ENCODE data around the gene PELO. TPM values are rescaled to one million over a fixed set of nuclear protein-coding genes. Genes with fewer than 3 reads are reported as not detected.

The PELO gene
- total and polyA plus RNA-seq, 9 of the 15 experiments (the other 6 are each of a cell fraction or from before 2014, with no cell fraction given), result 5.8 to 14.6 (median 9.6) TPM

GRCh38 chr5:52821901-52822300 is 34.2 kb downstream of the PELO start:
- H3K9me1 ChIP-seq (ENCODE audit: control insufficient read depth, insufficient read depth, low read length), result no peaks in the 10 kb centered on the region
- H2AFZ ChIP-seq (ENCODE audit: low read depth, low read length), result no peak overlapping the region
- H3K9me3 ChIP-seq (replicated peaks; ENCODE audit: control insufficient read depth, insufficient read depth, low read depth, low read length), result no peaks in the 10 kb centered on the region
- H3K79me2 ChIP-seq (ENCODE audit: control insufficient read depth, insufficient read depth, low read length), result no peaks in the 10 kb centered on the region
- WGBS (ENCODE audit: insufficient coverage, low coverage, missing lambda C conversion rate), result 0% methylated on average over 1 of the region's 1 CpG
- DNase-seq (ENCODE audit: extremely low read depth in 1 of 4, low spot score in 3 of 4) (no peak), FAIRE-seq (no peak), ATAC-seq (no peak)
- no peak overlapping the region for H3K9ac ChIP-seq (ENCODE audit: insufficient read depth in 1 of 2, low read depth in 2 of 2, low read length in 2 of 2)
- ChIA-PET POLR2A (interaction anchor here (1.6 kb wide), 1 partner anchor 23 kb away, joined by 5 read pairs; no protein-coding TSS in a partner anchor), CTCF (ENCODE audit: low intra/inter-chr PET ratio) (no interaction called here)
- no TSS peak for BruUV-seq (replicated peaks)
- TF ChIP-seq ZNF639 (CRISPR knock-in tag; conservative IDR thresholded peaks at IDR 0.05 in 1 of 2, IDR thresholded peaks at IDR 0.05 in 1 of 2) (no peak), TAF7 (tag; IDR thresholded peaks at IDR 0.05) (no peak), YBX1 (IDR thresholded peaks at IDR 0.05) (no peak)
- no peaks in the 10 kb centered on the region for H3K4me1 ChIP-seq (replicated peaks in 1 of 2; ENCODE audit: control insufficient read depth in 2 of 2, insufficient read depth in 2 of 2, low read length in 2 of 2)
- no peak overlapping the region for H3K4me2 ChIP-seq (ENCODE audit: insufficient read depth, low read length)
- in situ Hi-C loops (cut with MboI) (no loop called here), intact Hi-C loops (cut with micrococcal nuclease) (no loop called here)
- no peaks in the 10 kb centered on the region for H3K36me3 ChIP-seq (ENCODE audit: control insufficient read depth, insufficient read depth, low read length)
- H3K4me3 ChIP-seq, result no peak overlapping the region
- no peak overlapping the region for H3K27ac ChIP-seq (ENCODE audit: extremely low read depth, low read depth, low read length)
- no peaks in the 10 kb centered on the region; a peak in 1 of 5 replicates for H3K27me3 ChIP-seq (ENCODE audit: control insufficient read depth in 2 of 2, insufficient read depth in 2 of 2, low read length in 2 of 2)
- no peaks in the 10 kb centered on the region for H4K20me1 ChIP-seq (replicated peaks; ENCODE audit: control insufficient read depth, insufficient read depth, low read length)

GRCh38 chr5:52822437-52822836 is 34.7 kb downstream of the PELO start:
- no peak for ATAC-seq
- no peak for DNase-seq (ENCODE audit: extremely low read depth in 1 of 4, low spot score in 3 of 4)
- H3K27me3 ChIP-seq (ENCODE audit: control insufficient read depth in 2 of 2, insufficient read depth in 2 of 2, low read length in 2 of 2), result no peaks in the 10 kb centered on the region; a peak in 1 of 5 replicates
- H3K4me1 ChIP-seq (replicated peaks in 1 of 2; ENCODE audit: control insufficient read depth in 2 of 2, insufficient read depth in 2 of 2, low read length in 2 of 2), result no peaks in the 10 kb centered on the region
- 3% methylated on average over 6 of the region's 6 CpGs for WGBS (ENCODE audit: insufficient coverage, low coverage, missing lambda C conversion rate)
- no peaks in the 10 kb centered on the region for H4K20me1 ChIP-seq (replicated peaks; ENCODE audit: control insufficient read depth, insufficient read depth, low read length)
- CTCF ChIA-PET (ENCODE audit: low intra/inter-chr PET ratio), result no interaction called here
- no peak overlapping the region for H2AFZ ChIP-seq (ENCODE audit: low read depth, low read length)
- intact Hi-C loops (cut with micrococcal nuclease) (no loop called here), in situ Hi-C loops (cut with MboI) (no loop called here)
- no peak overlapping the region for H3K27ac ChIP-seq (ENCODE audit: extremely low read depth, low read depth, low read length)
- no peaks in the 10 kb centered on the region for H3K79me2 ChIP-seq (ENCODE audit: control insufficient read depth, insufficient read depth, low read length)
- no peak for FAIRE-seq
- BruUV-seq (replicated peaks), result no TSS peak
- H3K9me1 ChIP-seq (ENCODE audit: control insufficient read depth, insufficient read depth, low read length), result no peaks in the 10 kb centered on the region
- no peak overlapping the region for H3K9ac ChIP-seq (ENCODE audit: insufficient read depth in 1 of 2, low read depth in 2 of 2, low read length in 2 of 2)
- H3K9me3 ChIP-seq (replicated peaks; ENCODE audit: control insufficient read depth, insufficient read depth, low read depth, low read length), result no peaks in the 10 kb centered on the region
- H3K36me3 ChIP-seq (ENCODE audit: control insufficient read depth, insufficient read depth, low read length), result no peaks in the 10 kb centered on the region
- no peak overlapping the region for H3K4me2 ChIP-seq (ENCODE audit: insufficient read depth, low read length)
- POLR2A ChIA-PET, result interaction anchor here (1.6 kb wide), 1 partner anchor 23 kb away, joined by 5 read pairs; no protein-coding TSS in a partner anchor
- no peak overlapping the region for H3K4me3 ChIP-seq
- no peak for TF ChIP-seq TCFL5 (CRISPR knock-in tag; conservative IDR thresholded peaks at IDR 0.05)
